Measurements from ENCODE around the gene IGBP1. TPM values are rescaled to one million over a fixed set of nuclear protein-coding genes. Genes with fewer than 3 reads are reported as not detected.

The IGBP1 gene
- polyA plus RNA-seq, 1 of the 3 experiments (the other 2 are of a cell fraction) = 49.4 TPM

DNA sequence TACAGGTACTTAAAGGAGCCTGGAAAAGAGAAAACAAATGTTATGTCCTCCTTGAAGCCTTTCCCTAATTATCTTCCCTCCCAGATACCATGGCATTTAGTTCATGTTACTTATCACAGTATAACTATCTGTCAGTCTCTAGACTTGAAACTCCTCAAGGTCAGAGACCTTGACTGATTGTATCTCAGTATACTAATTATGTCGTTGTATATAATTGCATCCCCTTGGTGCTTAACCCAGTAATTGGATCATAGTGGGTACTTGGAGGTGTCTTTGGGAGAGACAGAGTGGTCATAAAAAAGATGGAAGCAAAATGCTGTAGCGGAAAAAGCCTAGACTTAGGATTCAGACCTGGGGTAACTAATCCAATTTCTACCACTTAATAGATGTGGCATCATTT is 8.1 kb downstream of the IGBP1 start:
- POLR2A ChIA-PET = no interaction called here

More for the DNA sequence above, 8.1 kb downstream of the IGBP1 start:
- H3K27me3 ChIP-seq (ENCODE audit: insufficient read depth) = peaks cover 7% of the 10 kb centered on the region; the same call in 1 of the 2 replicates
- H3K4me2 ChIP-seq = no peak overlapping the region
- no peaks in the 10 kb centered on the region for H3K4me1 ChIP-seq (ENCODE audit: control insufficient read depth in 1 of 2, insufficient read depth in 2 of 2, low read depth in 1 of 2, low read length in 1 of 2)
- CTCF ChIA-PET = no interaction called here
- peaks cover 4 to 5% of the 10 kb centered on the region in 2 experiments for H3K36me3 ChIP-seq (replicated peaks in 1 of 2; ENCODE audit: control insufficient read depth in 1 of 2, insufficient read depth in 2 of 2, low read length in 1 of 2)
- no peaks in the 10 kb centered on the region for H3F3A ChIP-seq (replicated peaks; ENCODE audit: insufficient read depth)
- no peak overlapping the region for H2AFZ ChIP-seq (ENCODE audit: low read depth)
- no peak overlapping the region for H3K9ac ChIP-seq
- TF ChIP-seq YY1 (IDR thresholded peaks at IDR 0.05; ENCODE audit: low read depth) (no peak), FOXJ3 (CRISPR knock-in tag; IDR thresholded peaks at IDR 0.05) (no peak), FOSL2 (IDR thresholded peaks at IDR 0.05; ENCODE audit: borderline replicate concordance, low read depth) (no peak), NFIC (IDR thresholded peaks at IDR 0.05; ENCODE audit: borderline replicate concordance) (no peak), TEAD4 (IDR thresholded peaks at IDR 0.05; ENCODE audit: borderline replicate concordance, insufficient read depth) (no peak), GABPA (IDR thresholded peaks at IDR 0.05; ENCODE audit: low read depth) (no peak), CTCF (IDR thresholded peaks at IDR 0.05) (no peak), MXI1 (IDR thresholded peaks at IDR 0.05; ENCODE audit: low read depth, low read length) (no peak), RCOR1 (IDR thresholded peaks at IDR 0.05; ENCODE audit: low read length) (no peak), EZH2phosphoT487 (IDR thresholded peaks at IDR 0.05; ENCODE audit: borderline replicate concordance, low read depth) (no peak), GATA2 (CRISPR knock-in tag; IDR thresholded peaks at IDR 0.05) (no peak), NRF1 (IDR thresholded peaks at IDR 0.05; ENCODE audit: low read depth, low read length) (no peak), SIN3A (IDR thresholded peaks at IDR 0.05; ENCODE audit: borderline replicate concordance, low read depth, low read length) (no peak), EP300 (IDR thresholded peaks at IDR 0.05; ENCODE audit: borderline replicate concordance in 1 of 2, low read depth in 1 of 2, low read length in 1 of 2) (no peak), IRF3 (IDR thresholded peaks at IDR 0.05; ENCODE audit: low read depth, low read length) (no peak)
- TF ChIP-seq, protein P1, sequence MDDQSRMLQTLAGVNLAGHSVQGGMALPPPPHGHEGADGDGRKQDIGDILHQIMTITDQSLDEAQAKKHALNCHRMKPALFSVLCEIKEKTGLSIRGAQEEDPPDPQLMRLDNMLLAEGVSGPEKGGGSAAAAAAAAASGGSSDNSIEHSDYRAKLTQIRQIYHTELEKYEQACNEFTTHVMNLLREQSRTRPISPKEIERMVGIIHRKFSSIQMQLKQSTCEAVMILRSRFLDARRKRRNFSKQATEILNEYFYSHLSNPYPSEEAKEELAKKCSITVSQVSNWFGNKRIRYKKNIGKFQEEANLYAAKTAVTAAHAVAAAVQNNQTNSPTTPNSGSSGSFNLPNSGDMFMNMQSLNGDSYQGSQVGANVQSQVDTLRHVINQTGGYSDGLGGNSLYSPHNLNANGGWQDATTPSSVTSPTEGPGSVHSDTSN (IDR thresholded peaks at IDR 0.05) = no peak
- TF ChIP-seq, protein P2, sequence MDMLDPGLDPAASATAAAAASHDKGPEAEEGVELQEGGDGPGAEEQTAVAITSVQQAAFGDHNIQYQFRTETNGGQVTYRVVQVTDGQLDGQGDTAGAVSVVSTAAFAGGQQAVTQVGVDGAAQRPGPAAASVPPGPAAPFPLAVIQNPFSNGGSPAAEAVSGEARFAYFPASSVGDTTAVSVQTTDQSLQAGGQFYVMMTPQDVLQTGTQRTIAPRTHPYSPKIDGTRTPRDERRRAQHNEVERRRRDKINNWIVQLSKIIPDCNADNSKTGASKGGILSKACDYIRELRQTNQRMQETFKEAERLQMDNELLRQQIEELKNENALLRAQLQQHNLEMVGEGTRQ (IDR thresholded peaks at IDR 0.05; ENCODE audit: borderline replicate concordance, low read depth, low read length) = no peak
- H3K79me2 ChIP-seq (ENCODE audit: insufficient read depth) = peaks cover 8% of the 10 kb centered on the region
- 41% methylated on average over 2 of the region's 2 CpGs for WGBS (ENCODE audit: low lambda C conversion rate)
- 0 out of 2 replicates have a peak, but pooled peaks cover 3% of the 10 kb centered on the region for H4K20me1 ChIP-seq (ENCODE audit: insufficient read depth)
- no peaks in the 10 kb centered on the region for H3K9me2 ChIP-seq
- H3K9me3 ChIP-seq = no peaks in the 10 kb centered on the region
- H3K4me3 ChIP-seq (ENCODE audit: low read depth in 2 of 2, low read length in 1 of 2) = no peak overlapping the region
- DNase-seq = no peak
- no peak overlapping the region for H3K27ac ChIP-seq (ENCODE audit: low read depth in 2 of 2, low read length in 1 of 2)
